ENCODE measurements around the gene TMPRSS11E.

DNA sequence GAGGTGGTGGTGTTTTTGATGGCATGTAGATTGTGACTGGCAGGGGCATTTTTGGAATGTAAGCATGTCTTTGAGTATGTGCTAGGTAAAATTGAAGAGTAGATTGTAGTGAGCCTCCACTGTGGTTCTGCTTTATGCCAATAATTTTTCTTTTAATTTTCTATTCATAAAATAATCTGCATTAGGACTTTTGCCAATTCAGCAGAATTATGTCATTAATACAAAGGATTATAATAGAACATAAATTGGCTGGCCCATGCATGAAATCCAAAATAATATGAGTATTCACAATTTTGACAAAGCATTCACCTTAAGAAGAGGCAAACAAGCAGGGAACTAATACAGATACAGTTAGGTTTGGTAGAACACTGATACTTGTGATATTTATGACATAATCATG is 14.9 kb upstream of the TMPRSS11E start:
- TF ChIP-seq POLR2A (IDR thresholded peaks at IDR 0.05): no peak
- no peak for TF ChIP-seq POLR2AphosphoS5 (IDR thresholded peaks at IDR 0.05)
- TF ChIP-seq, protein P1, sequence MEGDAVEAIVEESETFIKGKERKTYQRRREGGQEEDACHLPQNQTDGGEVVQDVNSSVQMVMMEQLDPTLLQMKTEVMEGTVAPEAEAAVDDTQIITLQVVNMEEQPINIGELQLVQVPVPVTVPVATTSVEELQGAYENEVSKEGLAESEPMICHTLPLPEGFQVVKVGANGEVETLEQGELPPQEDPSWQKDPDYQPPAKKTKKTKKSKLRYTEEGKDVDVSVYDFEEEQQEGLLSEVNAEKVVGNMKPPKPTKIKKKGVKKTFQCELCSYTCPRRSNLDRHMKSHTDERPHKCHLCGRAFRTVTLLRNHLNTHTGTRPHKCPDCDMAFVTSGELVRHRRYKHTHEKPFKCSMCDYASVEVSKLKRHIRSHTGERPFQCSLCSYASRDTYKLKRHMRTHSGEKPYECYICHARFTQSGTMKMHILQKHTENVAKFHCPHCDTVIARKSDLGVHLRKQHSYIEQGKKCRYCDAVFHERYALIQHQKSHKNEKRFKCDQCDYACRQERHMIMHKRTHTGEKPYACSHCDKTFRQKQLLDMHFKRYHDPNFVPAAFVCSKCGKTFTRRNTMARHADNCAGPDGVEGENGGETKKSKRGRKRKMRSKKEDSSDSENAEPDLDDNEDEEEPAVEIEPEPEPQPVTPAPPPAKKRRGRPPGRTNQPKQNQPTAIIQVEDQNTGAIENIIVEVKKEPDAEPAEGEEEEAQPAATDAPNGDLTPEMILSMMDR (IDR thresholded peaks at IDR 0.05): no peak
- TF ChIP-seq EP300 (IDR thresholded peaks at IDR 0.05): no peak

Measured in sigmoid colon (tissue), 4 donors.